ENCODE results near the gene ATP2C1.

DNA sequence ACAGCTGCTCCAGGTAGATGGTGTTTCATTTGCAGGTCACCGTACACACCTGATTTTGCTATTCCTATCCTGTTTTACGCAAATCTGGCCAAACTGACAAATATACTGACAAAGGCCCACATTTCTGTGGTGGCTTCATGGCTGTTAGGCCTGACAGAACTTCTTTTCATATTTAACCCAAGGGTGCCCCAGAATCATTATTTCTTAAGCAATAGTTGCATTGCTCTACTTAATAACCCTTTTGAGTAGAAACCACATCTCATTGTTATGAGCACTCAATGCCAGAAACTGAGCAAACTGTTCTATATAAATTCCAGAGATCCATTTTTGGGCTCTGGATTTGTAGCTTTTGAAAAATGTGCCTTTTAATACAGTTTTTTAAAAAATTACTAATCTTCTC is 113.4 kb downstream of the ATP2C1 start:
- TF ChIP-seq, protein P1, sequence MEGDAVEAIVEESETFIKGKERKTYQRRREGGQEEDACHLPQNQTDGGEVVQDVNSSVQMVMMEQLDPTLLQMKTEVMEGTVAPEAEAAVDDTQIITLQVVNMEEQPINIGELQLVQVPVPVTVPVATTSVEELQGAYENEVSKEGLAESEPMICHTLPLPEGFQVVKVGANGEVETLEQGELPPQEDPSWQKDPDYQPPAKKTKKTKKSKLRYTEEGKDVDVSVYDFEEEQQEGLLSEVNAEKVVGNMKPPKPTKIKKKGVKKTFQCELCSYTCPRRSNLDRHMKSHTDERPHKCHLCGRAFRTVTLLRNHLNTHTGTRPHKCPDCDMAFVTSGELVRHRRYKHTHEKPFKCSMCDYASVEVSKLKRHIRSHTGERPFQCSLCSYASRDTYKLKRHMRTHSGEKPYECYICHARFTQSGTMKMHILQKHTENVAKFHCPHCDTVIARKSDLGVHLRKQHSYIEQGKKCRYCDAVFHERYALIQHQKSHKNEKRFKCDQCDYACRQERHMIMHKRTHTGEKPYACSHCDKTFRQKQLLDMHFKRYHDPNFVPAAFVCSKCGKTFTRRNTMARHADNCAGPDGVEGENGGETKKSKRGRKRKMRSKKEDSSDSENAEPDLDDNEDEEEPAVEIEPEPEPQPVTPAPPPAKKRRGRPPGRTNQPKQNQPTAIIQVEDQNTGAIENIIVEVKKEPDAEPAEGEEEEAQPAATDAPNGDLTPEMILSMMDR (IDR thresholded peaks at IDR 0.05), result no peak
- no peak for TF ChIP-seq EZH2phosphoT487 (IDR thresholded peaks at IDR 0.05)
